LNCaP clone FGC (cell line): ENCODE data around the gene FAM83B.
"Not testable (repeated sequence)": the region's sequence is repeated elsewhere in the genome, so short reads cannot be mapped to it uniquely, and the experiment has no call there.

Experiments
- DNase-seq: peaks from one replicate; pipeline ENCODE4 v3.0.0-alpha.2; 2011; ENCODE audit warnings: low read depth
- H3K4me3 ChIP-seq: 2 replicates; pipeline ENCODE4 v1.5.1; 2011; ENCODE audit warnings: mild to moderate bottlenecking, low read depth, low read length, control low read depth
- CTCF ChIP-seq: IDR thresholded peaks from 2 replicates; pipeline ENCODE4 v1.5.1; 2012; ENCODE audit warnings: mild to moderate bottlenecking; ENCODE audit not compliant: control insufficient read depth, insufficient read depth; ENCODE audit errors: extremely low read depth

Gene FAM83B

GRCh38 chr6:54958446-54958845 lies 111.9 kb downstream of the FAM83B start:
- TF ChIP-seq CTCF = no peak
- no peak overlapping the region for H3K4me3 ChIP-seq
- no peak for DNase-seq

DNA sequence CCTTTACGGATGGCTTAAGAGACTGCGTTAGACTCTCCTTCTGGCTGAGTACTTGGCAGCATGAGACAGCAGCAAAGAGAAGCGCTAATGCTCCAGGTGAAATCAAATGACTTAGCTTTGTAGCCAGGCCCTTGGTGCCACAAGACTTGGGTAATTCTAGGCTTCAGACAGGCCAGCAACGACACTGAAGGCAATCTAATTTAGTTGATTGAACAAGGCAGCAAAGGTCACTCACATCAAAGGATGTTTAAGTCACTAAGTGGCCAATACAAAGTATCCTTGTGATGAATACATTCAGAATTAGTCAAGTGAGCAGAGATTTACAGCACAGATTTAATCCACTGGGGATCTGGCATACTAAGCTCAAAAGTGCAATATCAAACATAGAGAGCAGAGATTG lies 113.2 kb downstream of the FAM83B start:
- H3K4me3 ChIP-seq = no peak overlapping the region
- DNase-seq = no peak
- TF ChIP-seq CTCF = no peak

DNA sequence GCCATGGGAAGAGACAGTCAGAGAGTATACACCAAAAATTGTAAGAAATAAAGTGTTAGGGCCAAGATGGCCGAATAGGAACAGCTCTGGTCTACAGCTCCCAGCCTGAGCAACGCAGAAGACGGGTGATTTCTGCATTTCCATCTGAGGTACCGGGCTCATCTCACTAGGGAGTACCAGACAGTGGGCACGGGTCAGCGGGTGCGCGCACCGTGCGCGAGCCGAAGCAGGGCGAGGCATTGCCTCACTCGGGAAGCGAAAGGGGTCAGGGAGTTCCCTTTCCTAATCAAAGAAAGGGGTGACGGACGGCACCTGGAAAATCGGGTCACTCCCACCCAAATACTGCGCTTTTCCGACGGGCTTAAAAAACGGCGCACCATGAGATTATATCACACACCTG lies 114.8 kb downstream of the FAM83B start:
- not testable (repeated sequence) for H3K4me3 ChIP-seq, DNase-seq

GRCh38 chr6:54970337-54970736 lies 123.8 kb downstream of the FAM83B start:
- DNase-seq = no peak
- H3K4me3 ChIP-seq = no peak overlapping the region
- no peak for TF ChIP-seq CTCF

- DNase-seq = no peak
- H3K4me3 ChIP-seq = no peak overlapping the region
- TF ChIP-seq CTCF = no peak
These were observed 125.3 kb downstream of the FAM83B start for GRCh38 chr6:54971825-54972224.

GRCh38 chr6:54979161-54979560 lies 132.6 kb downstream of the FAM83B start:
- DNase-seq, H3K4me3 ChIP-seq: not testable (repeated sequence)

DNA sequence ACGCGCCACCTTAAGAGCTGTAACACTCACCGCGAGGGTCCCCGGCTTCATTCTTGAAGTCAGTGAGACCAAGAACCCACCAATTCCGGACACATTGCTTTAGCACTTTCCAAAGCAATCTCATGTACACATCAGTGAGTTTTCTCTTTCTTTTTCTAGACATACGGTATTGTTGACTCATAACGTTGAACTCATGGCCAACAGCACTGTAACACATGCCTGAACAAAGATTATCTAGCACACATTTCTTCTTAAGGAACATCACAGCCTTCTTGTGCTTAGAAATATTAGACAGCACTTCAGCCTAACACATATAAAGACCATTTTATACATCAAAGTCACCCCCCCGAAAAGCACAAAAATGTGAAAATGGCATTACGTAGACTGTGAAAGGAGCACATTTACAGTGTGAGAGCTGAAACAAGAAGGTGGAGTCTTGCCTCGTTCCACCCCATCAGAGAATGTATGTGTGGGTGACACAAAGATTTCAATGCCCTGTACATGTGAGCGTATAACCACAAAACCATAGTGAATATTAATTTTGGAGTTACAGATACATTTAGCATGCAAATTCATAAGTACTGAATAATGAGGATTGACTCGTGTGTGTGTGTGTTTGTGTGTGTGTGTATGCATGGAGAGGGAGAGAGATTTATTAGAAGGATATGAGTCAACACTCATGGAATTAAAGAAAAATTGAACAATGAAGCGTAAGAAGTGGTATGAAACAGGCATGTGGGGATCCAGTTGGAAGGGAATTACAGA lies 134.1 kb downstream of the FAM83B start:
- DNase-seq = no peak
- no peak for TF ChIP-seq CTCF
- no peak overlapping the region for H3K4me3 ChIP-seq

- TF ChIP-seq CTCF = no peak
- no peak for DNase-seq
- no peak overlapping the region for H3K4me3 ChIP-seq
These were observed 134.7 kb downstream of the FAM83B start for GRCh38 chr6:54981276-54981609.
